Mucosa of descending colon (tissue), 3 donors: ENCODE measurements around the gene FLNB. TPM values are rescaled to one million over a fixed set of nuclear protein-coding genes. Genes with fewer than 3 reads are reported as not detected.

Experiments
- ATAC-seq: fragments of 200-7000 bp; cut with Tn5 transposase; one replicate; pipeline ENCODE4 v1.9.1; 2020; ENCODE audit warnings: mild to moderate bottlenecking, moderate library complexity
- DNase-seq, 3 donors: peaks; one replicate each; pipeline ENCODE4 v3.0.0-alpha.2; 2020
- H3K36me3 ChIP-seq: fragments of 200-600 bp; one replicate; pipeline ENCODE4 v1.8.0; 2021; ENCODE audit warnings: low read depth, mild to moderate bottlenecking
- H3K4me1 ChIP-seq: fragments of 200-600 bp; one replicate; pipeline ENCODE4 v1.8.0; 2021; ENCODE audit warnings: low read depth, mild to moderate bottlenecking
- H3K4me3 ChIP-seq: fragments of 200-600 bp; one replicate; pipeline ENCODE4 v1.8.0; 2021; ENCODE audit warnings: mild to moderate bottlenecking
- H3K9me3 ChIP-seq: fragments of 200-600 bp; one replicate; pipeline ENCODE4 v1.8.0; 2021; ENCODE audit warnings: mild to moderate bottlenecking
- CTCF ChIP-seq: fragments of 200-600 bp; IDR thresholded peaks from one replicate; pipeline ENCODE4 v1.8.0; 2022; ENCODE audit warnings: antibody characterized with exemption, mild to moderate bottlenecking
- intact Hi-C, 2 donors: fragments of 100-400 bp; cut with DNase I in 1 of 2; cut with micrococcal nuclease in 1 of 2; formaldehyde crosslinking; loops; one replicate each; pipeline versions ENCODE4 v1.11.0 to v1.11.1; 2022; cut with DNase I, micrococcal nuclease
- total RNA-seq, 3 donors: library from RNA; stranded (reverse); fragmentation: NEBNext Ultra II Directional in 2 of 3; extraction: Animal tissue kit (Norgen Biotek cat#: 25700) in 2 of 3; gene quantifications; one replicate each; pipeline versions ENCODE4 v1.2.1 to v1.2.4, GENCODE V29; 2021 to 2023
- donor health status: DM: no; HTN: no; CAD: no; lungs with moderate emphysema.
- donor health status: DM: no; HTN: no; CAD: no.
- donor health status: DM: no; HTN: yes; CAD: no.

FLNB gene
- total RNA-seq, 3 donors from 2014 or later = 256 to 555 (median 357) TPM

GRCh38 chr3:58036293-58037032 is 28.2 kb downstream of the FLNB start:
- ATAC-seq (no peak), DNase-seq (no peak)
- TF ChIP-seq CTCF = no peak
- intact Hi-C loops = no loop called here
- Histone ChIP-seq H3K9me3 (no peaks in the 10 kb centered on the region), H3K36me3 (no peaks in the 10 kb centered on the region), H3K4me1 (peaks cover 72% of the 10 kb centered on the region), H3K4me3 (no peak overlapping the region)

GRCh38 chr3:58037141-58037910 is 29.1 kb downstream of the FLNB start:
- intact Hi-C loops = no loop called here
- no peak for ATAC-seq
- Histone ChIP-seq H3K4me3 (no peak overlapping the region), H3K4me1 (peaks cover 78% of the 10 kb centered on the region), H3K9me3 (no peaks in the 10 kb centered on the region), H3K36me3 (no peaks in the 10 kb centered on the region)
- TF ChIP-seq CTCF = no peak
- DNase-seq = no peak

- H3K9me3 ChIP-seq = no peaks in the 10 kb centered on the region
- H3K4me1 ChIP-seq = peaks cover 74% of the 10 kb centered on the region
- peak; percentile 16 for ATAC-seq
- no peak for TF ChIP-seq CTCF
- intact Hi-C loops = no loop called here
- no peaks in the 10 kb centered on the region for H3K36me3 ChIP-seq
- no peak overlapping the region for H3K4me3 ChIP-seq
- DNase-seq = no peak
Observed at GRCh38 chr3:58038675-58039292, 30.6 kb downstream of the FLNB start.

- TF ChIP-seq CTCF = no peak
- H3K9me3 ChIP-seq = no peaks in the 10 kb centered on the region
- ATAC-seq (no peak), DNase-seq (no peak)
- H3K4me1 ChIP-seq = peaks cover 66% of the 10 kb centered on the region
- no peaks in the 10 kb centered on the region for H3K36me3 ChIP-seq
- intact Hi-C loops = no loop called here
- H3K4me3 ChIP-seq = no peak overlapping the region
Observed at GRCh38 chr3:58039601-58040000, 31.4 kb downstream of the FLNB start.

GRCh38 chr3:58041182-58041825 is 33.1 kb downstream of the FLNB start:
- intact Hi-C loops = no loop called here
- DNase-seq = no peak
- no peaks in the 10 kb centered on the region for H3K9me3 ChIP-seq
- no peak overlapping the region for H3K4me3 ChIP-seq
- peaks cover 49% of the 10 kb centered on the region for H3K4me1 ChIP-seq
- peak; percentile 19 for ATAC-seq
- TF ChIP-seq CTCF = no peak
- H3K36me3 ChIP-seq = no peaks in the 10 kb centered on the region
